ENCODE data around the gene NUP93.
"Not testable (repeated sequence)": the region's sequence is repeated elsewhere in the genome, so short reads cannot be mapped to it uniquely, and the experiment has no call there.

NUP93 gene

DNA sequence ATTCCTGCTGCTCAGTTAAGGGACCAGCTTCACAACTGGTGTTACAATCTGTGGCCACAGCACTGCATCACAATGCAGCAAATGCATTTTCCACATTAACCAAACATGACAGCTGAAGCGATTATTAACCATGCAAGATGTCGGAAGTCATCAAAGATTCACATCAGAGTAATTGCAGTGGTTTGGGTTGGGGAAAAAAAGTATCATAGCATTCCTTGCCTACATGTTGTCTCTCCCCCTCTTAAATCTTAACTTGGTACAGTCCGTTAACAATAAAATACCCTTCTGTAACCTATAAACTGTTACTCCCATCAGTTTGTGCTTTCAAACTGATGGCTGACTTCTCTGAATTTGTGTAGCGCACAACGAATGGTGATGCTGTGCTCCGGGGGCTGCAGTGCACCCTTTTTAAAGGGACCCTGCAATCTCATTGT lies 51.6 kb downstream of the NUP93 start:
- DNase-seq = no peak

DNA sequence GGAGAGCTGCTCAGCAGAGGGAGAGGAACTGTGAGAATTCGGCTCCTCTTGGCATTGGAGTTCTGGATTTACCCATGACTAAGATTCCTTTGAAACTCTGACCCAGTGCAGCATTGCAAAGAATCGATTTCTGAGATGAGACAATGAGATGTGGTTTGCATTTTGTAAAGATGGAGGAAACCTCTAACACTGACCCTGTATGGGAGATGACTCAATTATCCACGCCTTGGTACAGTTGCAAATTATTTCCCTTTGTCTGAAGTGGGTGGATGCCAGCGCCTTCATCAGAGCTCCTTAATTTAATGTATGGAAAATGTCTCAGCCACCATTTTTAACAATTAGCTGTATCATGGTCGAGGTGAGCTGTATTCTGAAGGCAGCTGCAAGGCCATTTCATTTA lies 53.4 kb downstream of the NUP93 start:
- peak; percentile 24 for DNase-seq

DNA sequence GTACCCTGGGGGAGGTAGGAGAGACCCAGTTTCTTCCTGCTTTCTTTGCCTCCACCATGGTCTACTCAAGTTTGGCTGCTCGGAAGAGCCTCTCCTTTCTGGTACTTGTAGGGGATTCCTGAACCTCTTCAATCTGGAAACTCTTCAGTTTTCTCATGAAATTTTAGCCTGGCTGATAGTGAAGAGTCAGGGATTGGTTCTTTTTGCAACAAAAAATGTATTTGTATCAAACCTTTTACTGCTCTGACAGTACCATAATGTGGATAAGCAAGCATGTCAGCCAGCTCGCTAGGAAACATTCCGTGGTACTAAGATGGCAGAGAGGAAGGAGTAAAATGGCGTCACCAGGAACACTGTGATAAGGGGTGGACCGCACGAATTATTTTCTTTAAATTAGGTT lies 55.4 kb downstream of the NUP93 start:
- DNase-seq = no peak

DNA sequence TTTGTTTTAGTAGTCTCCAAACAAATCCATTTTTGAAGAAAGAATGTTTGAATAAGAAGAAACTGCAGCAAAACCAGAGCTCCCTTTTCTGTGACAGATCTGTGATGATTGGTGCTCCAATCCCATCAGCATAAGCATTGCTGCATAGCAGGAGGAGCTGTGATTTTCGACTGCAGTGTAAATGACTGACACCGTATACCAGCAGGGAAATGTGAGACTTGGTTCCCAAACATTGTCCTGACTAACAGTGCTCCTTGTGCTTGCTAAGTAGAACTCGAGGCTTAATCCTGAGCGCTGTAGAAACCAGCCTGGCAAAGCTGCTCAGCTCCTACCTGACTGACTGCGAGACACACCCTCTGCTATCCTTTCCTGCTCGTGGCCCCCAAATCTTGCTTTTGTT lies 57.2 kb downstream of the NUP93 start:
- DNase-seq = no peak

DNA sequence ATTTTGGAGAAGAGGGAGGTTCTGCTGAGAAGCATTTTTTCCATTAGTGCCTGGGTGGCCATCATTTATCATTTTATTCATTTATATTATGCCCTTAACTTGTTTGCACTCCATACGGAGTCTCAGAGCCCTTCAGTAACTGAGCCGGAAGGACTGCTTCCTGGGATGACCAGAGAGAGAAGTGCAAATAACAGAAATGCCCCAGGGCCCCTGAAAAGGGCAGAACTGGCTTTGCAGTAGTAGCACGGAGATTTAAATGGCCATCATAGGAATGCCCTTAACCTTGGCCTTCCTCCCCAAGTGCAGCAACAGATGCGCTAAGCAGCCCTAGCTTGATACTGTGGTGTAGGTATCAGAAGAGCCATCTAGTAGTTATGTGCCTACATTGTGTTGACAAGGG lies 58.5 kb downstream of the NUP93 start:
- DNase-seq = no peak

DNA sequence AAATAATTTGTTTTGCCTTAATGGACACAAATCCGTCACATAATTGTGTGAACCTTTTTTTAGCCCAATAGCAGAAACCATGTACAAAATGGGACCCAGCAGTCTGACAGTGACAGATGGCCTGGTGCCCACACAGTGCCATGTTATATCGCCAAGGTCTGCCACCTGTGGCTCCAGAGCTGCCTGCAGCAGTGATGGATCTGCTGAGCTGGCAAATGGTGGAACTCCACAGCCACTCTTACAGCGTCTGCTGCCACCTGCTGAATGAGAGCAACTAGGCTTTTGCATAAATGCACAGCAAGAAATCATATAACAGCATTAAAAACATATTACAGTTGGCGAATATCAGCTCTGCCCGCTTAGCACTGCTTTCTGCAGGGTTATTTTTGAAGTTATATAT lies 59.4 kb downstream of the NUP93 start:
- peak; percentile 38 for DNase-seq

DNA sequence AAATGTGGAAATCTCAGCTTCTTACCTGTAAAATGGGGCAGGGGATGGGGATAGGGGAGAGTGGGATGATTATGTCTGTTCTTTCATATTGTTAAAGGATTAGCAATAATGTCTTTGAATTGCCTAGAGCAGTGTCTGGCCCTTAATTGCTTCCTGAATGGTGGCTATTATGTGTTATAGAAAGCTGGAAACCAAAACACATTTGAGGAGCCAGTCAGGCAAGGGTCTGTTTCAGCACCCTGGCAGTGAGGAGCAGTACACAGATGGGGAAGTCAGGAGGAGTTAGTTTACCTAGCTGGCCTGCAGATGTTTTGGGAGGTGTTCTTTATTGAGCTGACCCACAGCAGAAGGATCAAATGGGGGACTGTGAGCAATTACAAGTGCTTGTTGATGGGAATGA lies 63.0 kb downstream of the NUP93 start:
- no peak for DNase-seq

DNA sequence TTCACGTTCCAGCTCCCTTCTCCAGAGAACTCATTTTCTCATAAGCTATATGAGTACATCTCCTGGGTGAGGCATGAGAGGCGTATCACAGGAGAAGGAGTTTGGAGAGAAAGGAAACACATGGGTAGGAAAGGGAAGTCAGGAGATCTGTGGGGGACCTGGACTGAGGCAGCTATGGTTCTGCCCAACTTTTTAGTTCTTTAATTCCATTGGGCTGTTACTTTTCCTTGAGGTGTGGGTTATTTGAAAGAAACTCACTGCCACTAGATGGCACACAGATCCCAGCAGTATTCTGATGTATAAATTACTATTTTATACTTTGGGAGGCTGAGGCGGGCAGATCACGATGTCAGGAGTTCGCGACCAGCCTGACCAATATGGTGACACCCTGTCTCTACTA lies 63.6 kb downstream of the NUP93 start:
- DNase-seq = peak; percentile 3

DNA sequence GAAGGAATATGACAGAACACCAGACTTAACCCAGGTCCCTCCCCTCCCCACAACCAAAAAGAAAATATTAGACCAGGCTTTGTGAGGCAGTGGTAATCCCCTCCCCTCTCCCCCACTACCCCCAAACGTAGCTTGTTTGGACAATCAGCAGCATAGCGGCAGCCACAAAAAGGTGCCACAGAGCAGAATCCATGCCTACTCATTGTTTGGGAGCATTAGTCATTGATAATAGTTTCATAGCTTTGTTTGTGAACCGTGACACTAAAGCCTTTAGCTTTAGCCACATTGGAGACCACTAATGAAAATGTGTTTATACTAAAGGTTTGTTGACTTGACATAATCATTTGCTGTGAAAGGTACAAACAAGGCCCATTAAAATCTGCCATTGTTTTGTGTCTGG lies 65.1 kb downstream of the NUP93 start:
- no peak for DNase-seq

DNA sequence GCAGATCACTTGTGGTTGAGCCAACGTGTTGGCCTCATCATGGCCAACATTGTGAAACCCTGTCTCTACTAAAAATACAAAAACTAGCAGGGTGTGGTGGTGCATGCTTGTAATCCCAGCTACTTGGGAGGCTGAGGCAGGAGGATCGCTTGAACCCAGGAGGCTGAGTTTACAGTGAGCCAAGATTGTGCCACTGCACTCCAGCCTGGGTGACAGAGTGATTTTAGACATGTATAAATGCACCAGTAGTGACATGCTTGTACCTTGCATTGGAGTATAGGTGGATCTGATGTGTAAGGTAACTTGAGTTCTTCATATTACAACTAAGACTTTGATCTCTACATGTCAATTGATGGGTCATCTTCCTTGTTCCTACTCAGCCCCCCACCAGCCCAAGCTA lies 67.1 kb downstream of the NUP93 start:
- DNase-seq = not testable (repeated sequence)

DNA sequence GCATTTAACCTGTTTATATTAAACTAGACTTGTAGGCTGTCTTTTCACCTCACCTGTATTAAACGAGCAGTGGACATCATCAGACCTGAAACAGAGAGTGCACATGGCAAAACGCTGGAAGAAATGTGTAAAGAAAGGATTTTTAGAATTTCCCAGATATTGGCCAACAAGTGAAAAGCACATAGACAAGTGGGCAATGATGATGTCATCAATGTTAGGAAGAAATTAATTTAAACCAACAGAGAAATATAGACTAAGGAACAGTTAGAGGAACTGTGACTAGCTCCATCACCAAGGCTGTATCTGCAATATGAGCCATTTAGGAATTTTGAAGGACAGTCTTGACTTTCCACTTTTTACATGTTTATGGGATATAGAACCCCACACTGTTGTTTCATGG lies 67.9 kb downstream of the NUP93 start:
- no peak for DNase-seq

DNA sequence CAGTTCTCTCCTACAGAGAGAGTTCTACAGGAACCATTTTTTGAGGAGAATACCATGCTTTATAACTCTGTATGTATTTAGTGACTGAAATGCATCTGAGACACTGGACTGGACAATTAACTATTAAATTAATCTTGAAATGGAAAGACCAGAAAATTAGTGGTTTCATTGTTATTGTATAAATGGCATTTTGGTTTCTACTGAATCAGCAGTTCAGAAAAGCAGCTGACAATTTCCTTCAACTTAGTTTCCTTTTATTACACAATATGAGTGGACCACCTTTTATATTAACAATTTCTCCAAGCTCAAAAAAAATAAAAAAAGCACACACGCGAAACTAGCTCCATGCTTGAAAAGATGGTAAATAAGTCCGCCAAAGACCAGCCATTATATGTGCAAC lies 69.0 kb downstream of the NUP93 start:
- DNase-seq = no peak

DNA sequence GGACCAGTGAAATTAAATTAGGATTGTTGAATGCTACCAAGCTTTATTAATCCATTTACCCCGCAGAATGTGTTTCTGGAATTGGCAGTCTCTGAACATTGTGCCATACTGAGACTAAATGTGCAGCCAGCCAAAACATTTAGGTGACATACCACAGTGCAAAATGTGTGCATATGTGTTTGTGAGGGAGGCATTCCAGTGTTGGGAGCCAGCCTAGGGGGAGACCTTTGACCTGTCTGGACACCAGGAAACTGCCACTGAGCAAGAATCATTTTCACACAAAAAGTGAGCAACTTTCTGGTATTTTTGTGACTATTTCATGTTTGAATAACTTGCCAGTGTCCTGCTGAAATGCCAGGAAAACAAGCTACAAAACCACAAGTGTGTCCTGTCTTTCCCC lies 70.4 kb downstream of the NUP93 start:
- no peak for DNase-seq

DNA sequence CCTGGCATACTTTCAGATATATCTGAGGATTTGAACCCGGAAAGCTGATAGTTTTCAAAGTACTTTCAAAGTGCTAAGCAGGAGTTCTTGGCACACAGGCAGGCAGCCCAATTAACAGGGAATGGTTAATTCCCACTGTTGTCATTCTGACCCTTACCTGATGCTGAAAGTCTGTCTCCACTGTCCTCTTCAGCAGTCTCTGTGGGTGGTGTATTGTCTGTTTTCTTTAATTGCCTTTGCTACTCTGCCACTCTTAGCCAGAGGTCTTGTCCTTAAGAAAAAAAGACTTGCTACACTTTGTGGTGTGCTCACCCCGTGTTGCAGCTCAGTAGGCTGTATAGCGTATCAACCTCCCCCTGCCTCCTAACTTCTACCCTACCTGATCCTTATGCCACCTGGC lies 71.8 kb downstream of the NUP93 start:
- DNase-seq = no peak

DNA sequence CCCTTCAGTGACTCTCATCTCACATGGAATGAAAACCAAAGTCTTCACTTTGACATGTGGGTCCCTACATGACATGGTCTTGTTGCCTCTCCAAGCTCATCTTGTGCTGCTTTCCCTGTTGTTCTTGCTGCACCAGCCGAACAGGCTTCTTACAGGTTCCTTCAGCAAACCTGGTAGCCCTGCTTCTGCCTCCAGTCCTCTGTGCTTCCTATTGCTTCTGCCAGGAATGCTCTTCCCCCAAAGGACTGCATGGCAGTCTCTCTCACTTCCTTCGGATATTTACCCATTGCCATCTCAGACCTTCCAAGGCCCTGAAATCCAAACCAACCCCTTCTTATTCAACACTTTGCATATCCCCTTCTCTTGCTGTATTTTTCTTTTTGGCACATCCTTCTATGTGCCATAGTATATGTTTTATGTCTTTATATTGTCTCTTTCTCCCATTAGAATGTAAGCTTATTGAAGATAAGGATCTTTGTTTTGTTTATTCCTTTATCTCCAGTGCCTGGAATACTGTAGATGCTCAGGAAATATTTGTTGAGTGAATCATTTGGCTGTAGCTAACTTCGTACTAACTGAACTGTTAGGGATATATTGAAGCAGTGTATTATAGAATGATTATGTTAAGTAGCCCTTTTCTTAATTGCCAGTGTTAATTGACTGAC lies 77.2 kb downstream of the NUP93 start:
- DNase-seq = no peak

DNA sequence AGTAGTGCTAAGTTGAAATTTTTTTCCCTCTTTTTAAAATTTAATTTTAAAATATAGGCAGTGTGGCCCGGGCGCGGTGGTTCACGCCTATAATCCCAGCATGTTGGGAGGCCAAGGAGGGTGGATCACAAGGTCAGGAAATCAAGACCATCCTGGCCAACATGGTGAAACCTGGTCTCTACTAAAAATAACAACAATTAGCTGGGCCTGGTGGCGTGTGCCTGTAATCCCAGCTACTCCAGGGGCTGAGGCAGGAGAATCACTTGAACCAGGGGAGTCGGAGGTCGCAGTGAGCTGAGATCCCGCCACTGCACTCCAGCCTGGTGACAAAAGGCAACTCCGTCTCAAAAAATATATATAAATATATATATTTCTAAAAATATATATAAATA lies 77.7 kb downstream of the NUP93 start:
- DNase-seq = not testable (repeated sequence)

DNA sequence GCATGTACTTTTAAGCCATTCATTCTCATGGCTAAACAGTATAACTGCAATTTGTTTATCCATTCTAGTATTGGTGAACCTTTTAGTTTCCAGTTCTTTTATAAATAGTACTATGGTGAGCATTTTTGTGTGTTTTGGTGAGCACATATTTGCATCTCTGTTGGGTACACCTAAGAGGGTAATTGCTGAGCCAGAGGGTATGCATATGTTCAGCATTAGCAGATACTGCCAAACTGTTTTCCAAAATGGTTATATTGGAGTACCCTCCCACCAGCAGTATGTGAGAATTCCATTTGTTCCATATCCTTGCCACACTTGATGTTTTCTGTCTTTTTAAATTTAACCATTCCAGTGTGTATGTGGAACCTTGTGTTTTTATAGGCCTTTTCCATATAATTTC lies 81.0 kb downstream of the NUP93 start:
- DNase-seq = no peak

DNA sequence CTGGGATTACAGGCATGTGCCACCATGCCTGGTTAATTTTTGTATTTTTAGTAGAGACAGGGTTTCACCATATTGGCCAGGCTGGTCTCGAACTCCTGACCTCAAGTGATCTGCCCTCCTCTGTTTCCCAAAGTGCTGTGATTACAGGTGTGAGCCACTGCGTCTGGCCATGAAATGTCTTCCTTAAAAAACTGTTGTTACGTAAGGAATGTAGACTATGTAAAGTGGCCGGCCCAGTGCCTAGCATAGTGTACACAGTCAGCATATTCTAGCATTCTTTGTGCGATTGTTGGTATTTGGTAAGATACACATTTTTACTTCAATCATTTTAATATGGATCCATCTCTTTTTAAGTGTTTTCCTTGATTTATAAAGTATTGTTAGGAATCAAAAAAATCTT lies 81.7 kb downstream of the NUP93 start:
- DNase-seq = not testable (repeated sequence)

DNA sequence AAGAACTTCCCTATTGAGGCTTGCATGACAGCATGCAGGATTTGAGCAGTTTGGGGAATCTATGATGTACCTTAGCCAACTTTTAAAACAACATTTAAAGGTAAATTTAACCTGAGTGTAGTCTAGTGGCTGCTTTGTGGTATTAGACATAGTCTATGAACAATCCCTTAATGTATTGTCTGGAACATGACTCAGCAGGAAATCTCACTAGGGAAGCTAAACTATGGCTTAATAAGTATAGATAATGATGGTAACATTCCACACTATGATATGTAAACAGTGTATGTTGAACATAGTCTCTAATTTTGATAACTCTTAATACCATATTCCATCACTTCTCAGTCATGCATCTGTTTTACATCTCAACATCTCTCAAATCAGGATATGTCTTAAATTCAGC lies 83.0 kb downstream of the NUP93 start:
- no peak for DNase-seq

DNA sequence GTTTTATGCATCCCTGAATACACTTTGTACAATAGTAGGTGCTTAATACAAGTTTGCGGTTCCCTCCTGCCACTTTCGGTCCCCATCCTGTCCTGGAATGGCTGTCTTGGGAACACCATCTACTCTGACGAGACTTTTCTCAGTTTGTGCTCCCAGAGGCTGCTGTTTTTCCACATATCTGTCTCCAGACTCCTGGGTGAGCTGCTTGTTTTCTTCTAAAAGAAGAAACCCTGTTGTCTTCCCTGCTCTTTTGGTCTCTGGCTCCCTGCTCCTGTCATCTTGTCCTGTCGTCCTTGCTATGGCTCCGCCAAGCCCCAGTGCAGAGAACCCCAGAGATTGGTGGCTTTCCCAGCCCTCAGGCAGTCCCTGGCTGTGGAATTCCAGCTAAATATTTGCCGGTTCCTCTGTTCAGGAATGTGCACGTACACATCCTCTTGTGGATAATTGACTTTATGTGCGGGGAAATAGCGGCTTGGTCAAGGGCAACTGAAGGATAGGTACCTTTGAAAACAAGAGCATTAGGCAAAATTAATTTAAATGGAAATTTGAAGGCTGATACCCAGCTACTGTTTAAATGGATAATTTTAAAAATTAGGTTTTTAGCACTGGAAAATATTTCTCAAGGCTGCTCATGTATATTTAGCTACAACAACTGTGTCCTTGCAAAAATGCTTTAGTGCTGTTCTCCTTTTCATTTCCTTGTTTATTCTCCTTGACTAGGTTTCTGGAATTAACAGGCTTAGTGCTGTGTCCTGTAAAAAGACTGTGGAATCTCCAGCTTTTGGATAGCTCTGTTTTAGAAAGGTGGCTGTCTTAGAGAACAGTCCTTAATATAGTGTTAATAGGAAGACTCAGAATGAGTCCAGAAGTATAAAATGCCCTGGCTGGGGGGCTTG lies 84.9 kb downstream of the NUP93 start:
- DNase-seq = no peak

DNA sequence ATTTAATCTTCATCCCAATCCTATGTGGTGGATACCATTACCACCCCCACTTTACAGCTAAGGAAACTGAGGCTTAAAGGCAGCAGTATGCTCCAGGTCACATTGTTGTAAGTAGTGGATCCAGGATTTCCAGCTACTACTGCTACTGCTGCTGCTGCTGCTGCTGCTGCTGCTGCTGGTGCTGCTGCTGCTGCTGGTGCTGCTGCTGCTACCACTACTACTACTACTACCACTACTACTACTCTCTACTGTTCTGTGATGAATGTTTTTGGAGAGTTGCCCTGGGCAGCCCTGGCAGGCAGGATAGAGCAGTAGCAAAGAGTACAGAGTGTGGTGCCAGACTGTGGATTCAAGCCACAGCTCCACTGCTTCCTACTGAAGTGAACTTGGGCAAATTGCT lies 85.8 kb downstream of the NUP93 start:
- no peak for DNase-seq

DNA sequence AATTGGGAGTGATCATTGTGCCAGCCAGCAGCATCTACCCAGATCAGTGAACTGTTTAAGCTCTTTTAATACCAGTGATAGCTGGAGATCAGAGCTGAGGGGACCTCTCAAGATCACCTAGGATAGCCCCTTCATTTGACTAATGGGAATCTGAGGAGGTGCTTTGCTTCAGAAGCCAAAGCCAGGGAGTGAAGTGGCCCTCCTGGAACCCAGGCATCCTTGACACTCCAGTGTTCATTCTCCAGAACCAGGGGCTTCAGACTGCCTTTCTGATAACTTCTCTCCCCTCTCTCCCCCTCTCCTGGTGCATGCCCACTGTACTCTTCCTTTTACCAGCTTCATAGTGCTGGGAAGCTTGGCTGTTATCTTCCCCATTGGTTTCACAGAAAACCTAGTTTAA lies 87.1 kb downstream of the NUP93 start:
- DNase-seq = no peak

DNA sequence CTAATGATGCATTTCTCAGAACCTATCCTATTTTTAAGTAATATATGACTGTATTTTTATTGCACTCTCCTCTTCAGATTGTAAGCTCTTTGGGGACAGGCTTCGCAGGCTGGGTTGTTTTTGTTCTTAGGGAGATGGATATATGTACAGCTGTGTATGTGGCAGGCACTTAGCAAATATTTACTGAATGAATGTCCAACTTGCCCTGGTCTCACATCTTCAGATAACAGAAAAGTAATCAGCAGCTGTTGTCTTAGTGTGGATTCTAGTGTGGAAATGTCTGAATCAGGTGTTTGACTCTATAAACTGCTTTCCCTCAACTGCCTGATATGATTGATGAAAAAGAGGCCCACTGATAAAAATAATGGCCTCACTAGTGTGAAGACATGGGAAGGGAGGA lies 88.0 kb downstream of the NUP93 start:
- DNase-seq = no peak

DNA sequence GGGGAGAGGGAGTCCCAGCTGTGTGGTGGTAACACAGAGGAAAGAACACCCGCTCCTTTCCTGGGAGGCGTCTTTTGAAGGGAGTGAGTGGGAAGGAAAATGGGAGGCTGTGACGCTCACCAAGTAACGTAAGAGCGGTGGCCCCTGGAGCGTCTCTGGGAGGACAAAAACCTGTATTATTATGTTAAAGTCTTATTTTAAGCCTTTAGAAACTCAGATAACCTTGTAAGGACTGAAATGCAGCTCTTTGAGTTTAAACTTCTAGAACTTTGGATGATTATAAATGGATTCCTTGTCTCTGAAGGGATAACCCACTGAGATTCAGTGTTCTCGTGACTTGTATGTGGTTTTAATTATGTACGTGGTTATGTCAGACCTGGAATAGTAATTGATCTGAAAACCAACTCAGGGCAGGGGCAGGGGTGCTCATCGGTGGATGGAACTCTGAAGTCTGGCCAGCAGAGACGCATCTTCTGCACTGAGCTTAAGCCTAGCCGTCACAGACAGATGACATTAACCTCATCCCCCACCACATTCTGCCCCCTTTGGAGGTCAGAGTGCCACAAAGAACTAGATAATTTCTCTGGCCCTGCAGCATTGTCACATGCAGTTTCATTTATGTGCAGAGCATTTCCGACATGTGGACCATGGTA lies 93.3 kb downstream of the NUP93 start:
- DNase-seq = no peak
